ENCODE measurements around the gene MYLK4. TPM values are rescaled to one million over a fixed set of nuclear protein-coding genes. Genes with fewer than 3 reads are reported as not detected.

Gene MYLK4
- total RNA-seq, 6 experiments from 2014 or later: 0.10 to 0.21 (median 0.12) TPM

DNA sequence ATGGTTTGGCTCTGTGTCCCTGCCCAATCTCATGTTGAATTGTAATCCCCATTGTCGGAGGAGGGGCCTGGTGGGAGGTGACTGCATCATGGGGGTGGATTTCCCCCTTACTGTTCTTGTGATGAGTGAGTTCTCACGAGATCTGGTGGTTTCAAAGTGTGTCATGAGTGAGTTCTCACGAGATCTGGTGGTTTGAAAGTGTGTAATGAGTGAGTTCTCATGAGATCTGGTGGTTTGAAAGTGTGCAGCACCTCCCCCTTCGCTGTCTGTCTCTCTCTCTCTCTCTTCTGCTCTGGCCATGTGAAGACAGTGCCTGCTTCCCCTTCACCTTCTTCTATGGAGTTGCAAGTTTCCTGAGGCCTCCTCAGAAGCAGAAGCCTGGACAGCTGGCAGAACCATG is 87.6 kb downstream of the MYLK4 start:
- peaks cover 22% of the 10 kb centered on the region for H3K4me1 Mint-ChIP-seq (ENCODE audit: low read depth)
- peaks cover 7% of the 10 kb centered on the region; the same call in 1 of the 2 replicates for H3K9me3 Mint-ChIP-seq
- no peaks in the 10 kb centered on the region for H3K36me3 Mint-ChIP-seq (ENCODE audit: low read depth)
- TF ChIP-seq, protein P1, sequence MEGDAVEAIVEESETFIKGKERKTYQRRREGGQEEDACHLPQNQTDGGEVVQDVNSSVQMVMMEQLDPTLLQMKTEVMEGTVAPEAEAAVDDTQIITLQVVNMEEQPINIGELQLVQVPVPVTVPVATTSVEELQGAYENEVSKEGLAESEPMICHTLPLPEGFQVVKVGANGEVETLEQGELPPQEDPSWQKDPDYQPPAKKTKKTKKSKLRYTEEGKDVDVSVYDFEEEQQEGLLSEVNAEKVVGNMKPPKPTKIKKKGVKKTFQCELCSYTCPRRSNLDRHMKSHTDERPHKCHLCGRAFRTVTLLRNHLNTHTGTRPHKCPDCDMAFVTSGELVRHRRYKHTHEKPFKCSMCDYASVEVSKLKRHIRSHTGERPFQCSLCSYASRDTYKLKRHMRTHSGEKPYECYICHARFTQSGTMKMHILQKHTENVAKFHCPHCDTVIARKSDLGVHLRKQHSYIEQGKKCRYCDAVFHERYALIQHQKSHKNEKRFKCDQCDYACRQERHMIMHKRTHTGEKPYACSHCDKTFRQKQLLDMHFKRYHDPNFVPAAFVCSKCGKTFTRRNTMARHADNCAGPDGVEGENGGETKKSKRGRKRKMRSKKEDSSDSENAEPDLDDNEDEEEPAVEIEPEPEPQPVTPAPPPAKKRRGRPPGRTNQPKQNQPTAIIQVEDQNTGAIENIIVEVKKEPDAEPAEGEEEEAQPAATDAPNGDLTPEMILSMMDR (IDR thresholded peaks at IDR 0.05): no peak
- peaks cover 14% of the 10 kb centered on the region for H3K27me3 Mint-ChIP-seq (ENCODE audit: insufficient read depth)
- DNase-seq: no peak
- no peak overlapping the region for H3K4me3 Mint-ChIP-seq
- no peak overlapping the region for H3K27ac Mint-ChIP-seq

DNA sequence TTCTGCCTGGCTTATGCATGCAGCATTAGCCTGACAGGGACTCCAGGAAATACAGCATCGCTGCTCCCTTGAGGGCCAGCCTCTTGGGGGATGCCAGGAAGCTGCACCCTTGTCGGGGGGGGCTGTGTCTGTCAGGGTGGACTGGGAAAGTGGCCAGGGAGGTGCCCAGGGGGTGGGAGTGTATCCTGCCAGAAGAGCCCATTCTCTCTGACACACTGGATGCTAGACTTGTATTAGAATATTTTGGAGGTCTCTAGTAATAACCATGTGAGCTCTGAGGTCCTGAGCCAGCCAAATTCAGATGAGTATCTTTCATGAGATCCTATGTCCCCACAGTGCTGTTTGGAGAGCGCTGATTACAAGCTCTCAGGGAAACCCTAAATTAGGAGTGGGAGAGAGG is 89.1 kb downstream of the MYLK4 start:
- Mint-ChIP-seq H3K4me1 (ENCODE audit: low read depth) (peaks cover 22% of the 10 kb centered on the region), H3K9me3 (peaks cover 7% of the 10 kb centered on the region; the same call in 1 of the 2 replicates), H3K27ac (no peak overlapping the region), H3K4me3 (no peak overlapping the region), H3K27me3 (ENCODE audit: insufficient read depth) (peaks cover 14% of the 10 kb centered on the region), H3K36me3 (ENCODE audit: low read depth) (no peaks in the 10 kb centered on the region)
- TF ChIP-seq, protein P1 (IDR thresholded peaks at IDR 0.05): no peak
- no peak for DNase-seq

DNA sequence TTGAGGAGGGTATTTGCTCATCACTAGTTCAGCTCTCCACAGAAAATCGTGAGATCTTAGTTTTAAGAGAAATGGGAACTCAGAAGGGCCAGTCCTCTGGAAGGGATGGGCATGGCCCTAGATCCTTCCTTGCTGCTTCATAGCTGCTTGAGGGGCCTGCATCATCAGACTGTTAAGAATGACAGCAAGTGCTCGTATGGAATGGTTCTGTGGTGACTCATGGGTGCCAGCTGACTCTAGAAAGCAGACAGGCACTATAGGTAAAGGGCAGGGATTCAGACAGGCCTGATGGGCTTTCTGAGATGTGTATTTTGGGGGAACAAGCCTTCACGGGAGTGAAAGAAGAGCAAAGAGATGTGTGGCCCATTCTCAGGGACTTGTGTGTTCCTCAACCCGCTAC is 90.8 kb downstream of the MYLK4 start:
- no peak for DNase-seq
- no peak overlapping the region for H3K27ac Mint-ChIP-seq
- TF ChIP-seq, protein P1 (IDR thresholded peaks at IDR 0.05): no peak
- peaks cover 7% of the 10 kb centered on the region; the same call in 1 of the 2 replicates for H3K9me3 Mint-ChIP-seq
- peaks cover 13% of the 10 kb centered on the region for H3K4me1 Mint-ChIP-seq (ENCODE audit: low read depth)
- no peaks in the 10 kb centered on the region for H3K36me3 Mint-ChIP-seq (ENCODE audit: low read depth)
- H3K4me3 Mint-ChIP-seq: no peak overlapping the region
- H3K27me3 Mint-ChIP-seq (ENCODE audit: insufficient read depth): peaks cover 6% of the 10 kb centered on the region

DNA sequence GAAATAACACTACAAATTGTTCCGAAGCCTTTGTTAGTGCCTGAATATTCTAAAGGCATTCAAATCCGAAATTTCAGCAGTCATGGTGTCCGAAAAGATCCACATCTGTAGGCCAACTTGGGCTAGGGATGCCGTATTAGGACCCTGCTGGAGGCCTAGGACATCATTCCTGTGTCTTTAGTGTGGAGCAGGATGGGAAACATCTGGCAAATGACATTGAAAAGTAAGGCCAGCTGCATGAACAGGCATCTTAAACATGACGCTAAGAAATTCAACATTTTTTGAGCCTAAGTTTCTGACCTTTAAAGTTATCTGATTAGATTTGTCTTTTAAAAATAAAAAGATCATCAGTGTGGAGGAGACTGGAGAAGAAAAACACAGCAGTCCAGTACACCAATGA is 91.3 kb downstream of the MYLK4 start:
- TF ChIP-seq, protein P1 (IDR thresholded peaks at IDR 0.05): no peak
- H3K27ac Mint-ChIP-seq: no peak overlapping the region
- no peaks in the 10 kb centered on the region for H3K36me3 Mint-ChIP-seq (ENCODE audit: low read depth)
- no peak for DNase-seq
- no peak overlapping the region for H3K4me3 Mint-ChIP-seq
- peaks cover 13% of the 10 kb centered on the region for H3K4me1 Mint-ChIP-seq (ENCODE audit: low read depth)
- peaks cover 6% of the 10 kb centered on the region; the same call in 1 of the 2 replicates for H3K27me3 Mint-ChIP-seq (ENCODE audit: insufficient read depth)
- H3K9me3 Mint-ChIP-seq: peaks cover 7% of the 10 kb centered on the region; the same call in 1 of the 2 replicates

DNA sequence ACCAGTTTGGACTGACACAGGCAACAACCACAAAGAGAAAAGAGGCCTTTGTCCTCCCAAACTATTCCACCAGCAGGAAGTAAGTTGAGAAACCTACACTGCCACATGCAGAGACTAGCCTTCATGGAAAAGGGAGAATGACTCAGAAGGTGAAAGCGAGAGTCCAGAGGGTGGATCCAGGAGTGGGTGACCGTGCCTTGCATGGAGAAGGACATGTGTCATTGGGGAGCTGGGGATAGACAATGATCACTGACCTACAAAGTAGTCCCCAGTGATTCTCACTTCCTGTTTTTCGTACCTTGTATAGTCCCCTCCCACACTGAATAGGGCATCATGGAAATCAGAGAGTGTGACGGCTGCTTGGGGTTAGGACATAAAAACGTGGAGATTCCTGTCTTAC is 91.9 kb downstream of the MYLK4 start:
- Mint-ChIP-seq H3K4me3 (no peak overlapping the region), H3K27me3 (ENCODE audit: insufficient read depth) (peaks cover 6% of the 10 kb centered on the region; the same call in 1 of the 2 replicates), H3K36me3 (ENCODE audit: low read depth) (no peaks in the 10 kb centered on the region), H3K27ac (no peak overlapping the region), H3K9me3 (peaks cover 7% of the 10 kb centered on the region; the same call in 1 of the 2 replicates), H3K4me1 (ENCODE audit: low read depth) (peaks cover 13% of the 10 kb centered on the region)
- TF ChIP-seq, protein P1 (IDR thresholded peaks at IDR 0.05): no peak
- DNase-seq: no peak
